Measurements from ENCODE around the gene KANK3. TPM values are rescaled to one million over a fixed set of nuclear protein-coding genes. Genes with fewer than 3 reads are reported as not detected.
"Not testable (repeated sequence)": the region's sequence is repeated elsewhere in the genome, so short reads cannot be mapped to it uniquely, and the experiment has no call there.

The KANK3 gene
- total RNA-seq, 4 donors from 2014 or later, result 3.0 to 16.5 (median 7.8) TPM

GRCh38 chr19:8361921-8362793 is 19.1 kb upstream of the KANK3 start:
- no peaks in the 10 kb centered on the region for H3K36me3 ChIP-seq
- H3K4me1 ChIP-seq, result peaks cover 0 to 56% (median 0%) of the 10 kb centered on the region in 4 donors

GRCh38 chr19:8360196-8360595 is 17.1 kb upstream of the KANK3 start:
- TF ChIP-seq CTCF (IDR thresholded peaks at IDR 0.05) (no peak), POLR2A (IDR thresholded peaks at IDR 0.05) (no peak)
- no peak overlapping the region for H3K27ac ChIP-seq
- H3K4me3 ChIP-seq, result no peak overlapping the region
- peaks cover 0 to 41% (median 0%) of the 10 kb centered on the region in 4 donors for H3K4me1 ChIP-seq
- H3K9me3 ChIP-seq, result no peaks in the 10 kb centered on the region
- H3K36me3 ChIP-seq, result no peaks in the 10 kb centered on the region
- DNase-seq, result peak in 1 of 3 donors; percentile 29
- H3K27me3 ChIP-seq, result no peaks in the 10 kb centered on the region

More at GRCh38 chr19:8361921-8362793, 19.1 kb upstream of the KANK3 start:
- H3K27ac ChIP-seq, result peak overlapping the region; percentile 25 to 93 (median 84)
- peak overlapping the region in 1 of 4 donors; percentile 2 for H3K4me3 ChIP-seq
- DNase-seq, result peak; percentile 56 to 94 (median 93)
- no peaks in the 10 kb centered on the region for H3K9me3 ChIP-seq
- no peaks in the 10 kb centered on the region for H3K27me3 ChIP-seq
- TF ChIP-seq POLR2A (IDR thresholded peaks at IDR 0.05) (peak in 1 of 2 donors; percentile 69), CTCF (IDR thresholded peaks at IDR 0.05) (no peak)

- H3K4me3 ChIP-seq, result no peak overlapping the region
- TF ChIP-seq CTCF (IDR thresholded peaks at IDR 0.05), result no peak
- TF ChIP-seq POLR2A (IDR thresholded peaks at IDR 0.05), result no peak
- H3K9me3 ChIP-seq, result no peaks in the 10 kb centered on the region
- H3K4me1 ChIP-seq, result peaks cover 0 to 33% (median 0%) of the 10 kb centered on the region in 4 donors
- DNase-seq, result no peak
- H3K27ac ChIP-seq, result no peak overlapping the region
- no peaks in the 10 kb centered on the region for H3K27me3 ChIP-seq
- H3K36me3 ChIP-seq, result no peaks in the 10 kb centered on the region
These were observed 15.9 kb upstream of the KANK3 start for GRCh38 chr19:8358948-8359347.

- Histone ChIP-seq H3K9me3 (no peaks in the 10 kb centered on the region), H3K4me1 (peaks cover 0 to 19% (median 0%) of the 10 kb centered on the region in 4 donors), H3K27me3 (no peaks in the 10 kb centered on the region), H3K4me3 (no peak overlapping the region), H3K36me3 (no peaks in the 10 kb centered on the region), H3K27ac (peak overlapping the region in 2 of 4 donors; percentile 10 to 48)
- no peak for DNase-seq
- TF ChIP-seq CTCF (IDR thresholded peaks at IDR 0.05) (no peak), POLR2A (IDR thresholded peaks at IDR 0.05) (no peak)
These were observed 14.0 kb upstream of the KANK3 start for GRCh38 chr19:8357007-8357521.

GRCh38 chr19:8355631-8356402 is 12.8 kb upstream of the KANK3 start:
- peak in 1 of 3 donors; percentile 64 for DNase-seq
- peak overlapping the region in 2 of 4 donors; percentile 35 to 59 for H3K27ac ChIP-seq

GRCh38 chr19:8352845-8353244 is 9.8 kb upstream of the KANK3 start:
- H3K36me3 ChIP-seq, H3K4me3 ChIP-seq, DNase-seq, H3K27ac ChIP-seq, H3K4me1 ChIP-seq, H3K27me3 ChIP-seq, H3K9me3 ChIP-seq: not testable (repeated sequence)

More at GRCh38 chr19:8355631-8356402, 12.8 kb upstream of the KANK3 start:
- Histone ChIP-seq H3K4me1 (peaks cover 0 to 9% (median 0%) of the 10 kb centered on the region in 4 donors), H3K36me3 (no peaks in the 10 kb centered on the region), H3K27me3 (no peaks in the 10 kb centered on the region), H3K4me3 (no peak overlapping the region), H3K9me3 (no peaks in the 10 kb centered on the region)
- no peak for TF ChIP-seq POLR2A (IDR thresholded peaks at IDR 0.05)
- no peak for TF ChIP-seq CTCF (IDR thresholded peaks at IDR 0.05)

All from Peyer's patch (tissue), 4 donors.